Parathyroid adenoma (tissue), 2 donors: Measurements from ENCODE around the gene FNBP1.
"Not testable (repeated sequence)": the region's sequence is repeated elsewhere in the genome, so short reads cannot be mapped to it uniquely, and the experiment has no call there.

Experiments
- H2AFZ ChIP-seq: fragments of 300-600 bp; sonication (generic); one replicate; pipeline ENCODE4 v1.7.0; 2017; ENCODE audit warnings: antibody characterized with exemption, mild to moderate bottlenecking
- H3K27ac ChIP-seq: fragments of 300-600 bp; sonication (generic); one replicate; pipeline ENCODE4 v1.7.0; 2017
- H3K27me3 ChIP-seq: fragments of 300-600 bp; sonication (generic); one replicate; pipeline ENCODE4 v1.7.0; 2017; ENCODE audit warnings: low read length; ENCODE audit not compliant: control insufficient read depth, insufficient read depth
- H3K36me3 ChIP-seq: fragments of 300-600 bp; sonication (generic); one replicate; pipeline ENCODE4 v1.7.0; 2017; ENCODE audit warnings: low read length; ENCODE audit not compliant: control insufficient read depth, insufficient read depth
- H3K4me1 ChIP-seq: fragments of 300-600 bp; sonication (generic); one replicate; pipeline ENCODE4 v1.7.0; 2017; ENCODE audit warnings: control low read depth
- H3K4me2 ChIP-seq: fragments of 300-600 bp; sonication (generic); one replicate; pipeline ENCODE4 v1.7.0; 2017; ENCODE audit warnings: low read length
- H3K4me3 ChIP-seq: fragments of 300-600 bp; sonication (generic); one replicate; pipeline ENCODE4 v1.7.0; 2017; ENCODE audit warnings: low read depth, low read length
- H3K79me2 ChIP-seq: fragments of 300-600 bp; sonication (generic); one replicate; pipeline ENCODE4 v1.7.0; 2017; ENCODE audit warnings: control low read depth
- H3K9ac ChIP-seq: fragments of 300-600 bp; sonication (generic); one replicate; pipeline ENCODE4 v1.7.0; 2017; ENCODE audit warnings: mild to moderate bottlenecking
- H3K9me3 ChIP-seq: fragments of 300-600 bp; sonication (generic); one replicate; pipeline ENCODE4 v1.7.0; 2017; ENCODE audit warnings: low read length; ENCODE audit not compliant: control insufficient read depth
- CTCF ChIP-seq: fragments of 300-600 bp; sonication (generic); IDR thresholded peaks from one replicate; pipeline ENCODE4 v1.7.0; 2017; ENCODE audit warnings: antibody characterized with exemption, mild to moderate bottlenecking
- donor health status: primary hyperparathyroidism.

Gene FNBP1

DNA sequence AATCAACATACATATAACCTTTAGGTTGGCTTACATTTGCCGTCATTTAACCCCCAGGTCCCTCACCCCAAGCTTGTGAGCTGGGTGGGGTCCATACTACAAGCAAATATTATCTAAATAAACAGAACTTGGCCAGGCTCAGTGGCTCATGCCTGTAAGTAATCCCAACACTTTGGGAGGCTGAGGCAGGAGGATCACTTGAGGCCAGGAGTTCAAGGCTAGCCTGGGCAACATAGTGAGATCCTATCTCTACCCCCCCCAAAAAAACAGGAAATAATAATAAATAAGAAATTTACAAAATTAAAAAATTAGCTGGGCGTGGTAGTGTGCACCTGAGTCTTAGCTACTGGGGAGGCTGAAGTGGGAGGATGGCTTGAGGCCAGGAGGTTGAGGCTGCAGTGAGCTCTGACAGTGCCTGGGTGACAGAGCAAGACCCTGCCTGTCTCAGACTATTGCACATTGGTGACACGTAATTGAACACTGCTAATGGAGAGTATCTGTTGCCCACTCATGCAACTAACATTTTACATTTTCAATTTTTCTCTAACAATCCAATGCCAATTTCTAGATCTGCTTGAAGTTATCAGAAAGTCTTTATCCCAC, 18.9 kb downstream of the FNBP1 start:
- Histone ChIP-seq H2AFZ (no peak overlapping the region), H3K9me3 (no peaks in the 10 kb centered on the region), H3K4me1 (no peaks in the 10 kb centered on the region), H3K4me2 (no peak overlapping the region), H3K36me3 (no peaks in the 10 kb centered on the region), H3K9ac (no peak overlapping the region), H3K27me3 (no peaks in the 10 kb centered on the region), H3K79me2 (peaks cover 12% of the 10 kb centered on the region), H3K4me3 (no peak overlapping the region), H3K27ac (no peak overlapping the region)
- no peak for TF ChIP-seq CTCF

DNA sequence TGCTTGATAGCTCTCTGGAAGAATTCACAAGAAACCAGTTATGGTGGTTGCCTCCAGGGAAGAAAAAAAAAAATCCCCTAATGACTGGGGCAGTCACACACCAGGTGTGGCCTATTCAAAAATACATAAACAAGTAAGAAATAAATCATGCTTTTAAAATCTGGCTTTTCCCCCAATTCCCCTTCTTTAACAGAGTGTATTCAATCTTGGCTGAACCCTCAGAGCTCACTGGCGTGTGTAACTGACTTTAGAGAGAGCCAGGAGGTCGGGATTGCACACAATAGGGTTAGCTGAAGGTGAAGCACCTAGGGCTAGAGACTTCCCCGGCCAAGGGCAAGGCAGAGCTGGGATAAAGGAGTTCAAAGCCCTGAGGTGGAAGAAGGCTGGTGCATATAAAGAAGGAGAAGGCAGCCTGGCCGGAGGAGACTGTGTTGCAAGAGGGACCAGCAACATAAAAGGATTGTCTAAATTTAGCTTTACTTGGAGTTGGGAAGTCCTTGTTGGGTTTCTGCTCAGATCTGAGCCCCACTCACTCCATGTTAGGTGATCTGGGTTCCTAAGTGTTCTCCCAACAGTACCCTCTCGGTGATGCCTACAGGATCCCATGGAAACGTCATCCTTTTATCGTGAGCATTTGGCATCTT, 19.7 kb downstream of the FNBP1 start:
- Histone ChIP-seq H3K9me3 (no peaks in the 10 kb centered on the region), H3K27ac (no peak overlapping the region), H2AFZ (no peak overlapping the region), H3K9ac (no peak overlapping the region), H3K4me1 (no peaks in the 10 kb centered on the region), H3K36me3 (no peaks in the 10 kb centered on the region), H3K27me3 (no peaks in the 10 kb centered on the region), H3K4me3 (no peak overlapping the region), H3K4me2 (no peak overlapping the region), H3K79me2 (peaks cover 12% of the 10 kb centered on the region)
- no peak for TF ChIP-seq CTCF

- Histone ChIP-seq H3K36me3 (no peaks in the 10 kb centered on the region), H3K9me3 (no peaks in the 10 kb centered on the region), H3K79me2 (peaks cover 10% of the 10 kb centered on the region), H3K4me2 (no peak overlapping the region), H3K27me3 (no peaks in the 10 kb centered on the region), H3K4me1 (no peaks in the 10 kb centered on the region), H3K27ac (no peak overlapping the region), H3K9ac (no peak overlapping the region), H3K4me3 (no peak overlapping the region), H2AFZ (no peak overlapping the region)
- no peak for TF ChIP-seq CTCF
Observed at GRCh38 chr9:130022566-130023143, 20.3 kb downstream of the FNBP1 start.

- H2AFZ ChIP-seq, H3K79me2 ChIP-seq, H3K4me3 ChIP-seq, H3K27me3 ChIP-seq, H3K4me2 ChIP-seq, H3K36me3 ChIP-seq, H3K4me1 ChIP-seq, H3K27ac ChIP-seq, H3K9me3 ChIP-seq, H3K9ac ChIP-seq: not testable (repeated sequence)
Observed at GRCh38 chr9:130021842-130022241, 21.1 kb downstream of the FNBP1 start.

- no peak overlapping the region for H3K9ac ChIP-seq
- H2AFZ ChIP-seq = no peak overlapping the region
- H3K27ac ChIP-seq = no peak overlapping the region
- H3K36me3 ChIP-seq = no peaks in the 10 kb centered on the region
- H3K4me2 ChIP-seq = no peak overlapping the region
- no peaks in the 10 kb centered on the region for H3K9me3 ChIP-seq
- H3K27me3 ChIP-seq = no peaks in the 10 kb centered on the region
- TF ChIP-seq CTCF = no peak
- H3K4me3 ChIP-seq = no peak overlapping the region
- no peaks in the 10 kb centered on the region for H3K4me1 ChIP-seq
- peaks cover 7% of the 10 kb centered on the region for H3K79me2 ChIP-seq
Observed at GRCh38 chr9:130021123-130021522, 21.9 kb downstream of the FNBP1 start.
